RPMI8226 (cell line): ENCODE data around the gene SLC12A7.

ENCODE experiments used
- DNase-seq: peaks from one replicate; pipeline ENCODE4 v3.0.0-alpha.2; 2015

Gene SLC12A7

GRCh38 chr5:1045960-1046560 is 65.8 kb downstream of the SLC12A7 start:
- no peak for DNase-seq

- DNase-seq = no peak
Observed at GRCh38 chr5:1044117-1044516, 67.7 kb downstream of the SLC12A7 start.

- no peak for DNase-seq
Observed at GRCh38 chr5:1043327-1043726, 68.5 kb downstream of the SLC12A7 start.

GRCh38 chr5:1042626-1043025 is 69.2 kb downstream of the SLC12A7 start:
- DNase-seq = no peak

DNA sequence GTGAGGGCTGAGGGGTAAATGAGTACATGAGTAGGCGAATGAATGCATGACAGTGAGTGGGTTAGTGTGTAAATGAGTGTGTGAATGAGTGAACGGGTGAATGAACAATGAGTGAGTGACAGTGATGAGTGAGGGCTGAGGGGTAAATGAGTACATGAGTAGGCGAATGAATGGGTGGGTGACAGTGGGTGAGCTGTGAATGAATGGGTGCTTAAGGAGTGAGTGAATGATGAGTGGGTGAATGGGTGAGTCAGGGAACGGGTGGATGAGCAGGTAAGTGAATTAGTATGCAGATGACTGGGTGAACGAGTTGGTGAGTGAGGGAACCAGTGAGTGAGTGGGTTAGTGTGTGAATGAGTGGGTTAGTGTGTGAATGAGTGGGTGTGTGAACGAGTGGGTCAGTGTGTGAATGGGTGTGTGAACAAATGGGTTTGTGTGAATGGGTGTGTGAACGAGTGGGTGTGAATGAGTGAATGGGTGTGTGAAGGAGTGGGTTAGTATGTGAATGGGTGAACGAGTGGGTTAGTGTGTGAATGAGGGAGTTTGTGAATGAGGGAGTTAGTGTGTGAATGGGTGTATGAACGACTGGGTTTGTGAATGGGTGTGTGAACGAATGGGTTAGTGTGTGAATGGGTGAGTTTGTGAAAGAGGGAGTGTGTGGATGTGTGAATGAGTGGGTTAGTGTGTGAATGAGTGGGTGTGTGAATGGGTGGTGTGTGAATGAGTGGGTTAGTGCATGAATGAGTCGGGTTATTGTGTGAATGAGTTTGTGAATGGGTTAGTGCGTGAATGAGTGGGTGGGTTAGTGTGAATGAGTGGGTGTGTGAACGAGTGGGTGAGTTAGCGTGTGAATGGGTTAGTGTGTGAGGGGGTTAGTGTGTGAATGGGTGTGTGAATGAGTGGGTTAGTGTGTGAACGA is 70.4 kb downstream of the SLC12A7 start:
- DNase-seq = no peak

DNA sequence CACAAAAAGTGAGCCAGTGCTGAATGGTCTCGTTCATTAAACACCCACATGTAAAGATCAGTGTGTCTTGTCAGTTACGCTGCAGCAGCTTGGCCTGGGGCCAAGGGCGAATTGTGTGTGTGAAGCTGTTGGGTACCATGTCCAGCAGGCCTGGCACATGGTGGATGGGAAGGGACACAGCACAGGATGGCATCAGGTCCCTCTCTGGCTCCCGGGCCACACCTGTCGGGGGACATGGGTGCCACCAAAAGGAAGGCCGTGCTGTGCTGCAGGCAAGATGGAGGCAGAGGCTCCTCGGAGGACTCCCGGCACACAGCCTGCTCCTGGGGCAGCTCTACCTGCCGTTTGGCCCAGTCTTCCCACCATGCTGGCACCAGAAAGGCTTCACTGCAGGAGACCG is 71.3 kb downstream of the SLC12A7 start:
- DNase-seq = no peak

DNA sequence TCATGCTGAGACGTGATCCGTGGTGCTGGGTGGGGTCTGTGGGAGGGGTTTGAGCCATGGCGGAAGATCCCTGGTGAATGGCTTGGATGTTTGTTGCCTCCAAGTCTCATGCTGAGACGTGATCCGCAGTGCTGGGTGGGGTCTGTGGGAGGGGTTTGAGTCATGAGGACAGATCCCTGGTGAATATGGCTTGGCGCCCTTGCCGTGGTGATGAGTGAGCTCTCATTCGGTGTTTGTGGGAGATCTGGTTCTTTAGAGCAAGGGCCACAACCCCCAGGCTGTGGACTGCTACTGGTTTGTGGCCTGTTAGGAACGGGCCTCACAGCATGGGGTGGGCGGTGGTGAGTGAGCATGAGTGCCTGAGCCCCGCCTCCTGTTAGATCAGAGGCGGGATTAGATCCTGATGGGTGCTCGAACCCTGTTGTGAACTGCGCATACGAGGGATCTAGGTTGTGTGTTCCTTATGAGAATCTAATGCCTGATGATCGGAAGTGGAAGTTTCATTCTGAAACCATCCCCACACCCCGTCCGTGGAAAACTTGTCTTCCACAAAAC is 72.1 kb downstream of the SLC12A7 start:
- no peak for DNase-seq

- DNase-seq = no peak
Observed at GRCh38 chr5:1039210-1039548, 72.7 kb downstream of the SLC12A7 start.

DNA sequence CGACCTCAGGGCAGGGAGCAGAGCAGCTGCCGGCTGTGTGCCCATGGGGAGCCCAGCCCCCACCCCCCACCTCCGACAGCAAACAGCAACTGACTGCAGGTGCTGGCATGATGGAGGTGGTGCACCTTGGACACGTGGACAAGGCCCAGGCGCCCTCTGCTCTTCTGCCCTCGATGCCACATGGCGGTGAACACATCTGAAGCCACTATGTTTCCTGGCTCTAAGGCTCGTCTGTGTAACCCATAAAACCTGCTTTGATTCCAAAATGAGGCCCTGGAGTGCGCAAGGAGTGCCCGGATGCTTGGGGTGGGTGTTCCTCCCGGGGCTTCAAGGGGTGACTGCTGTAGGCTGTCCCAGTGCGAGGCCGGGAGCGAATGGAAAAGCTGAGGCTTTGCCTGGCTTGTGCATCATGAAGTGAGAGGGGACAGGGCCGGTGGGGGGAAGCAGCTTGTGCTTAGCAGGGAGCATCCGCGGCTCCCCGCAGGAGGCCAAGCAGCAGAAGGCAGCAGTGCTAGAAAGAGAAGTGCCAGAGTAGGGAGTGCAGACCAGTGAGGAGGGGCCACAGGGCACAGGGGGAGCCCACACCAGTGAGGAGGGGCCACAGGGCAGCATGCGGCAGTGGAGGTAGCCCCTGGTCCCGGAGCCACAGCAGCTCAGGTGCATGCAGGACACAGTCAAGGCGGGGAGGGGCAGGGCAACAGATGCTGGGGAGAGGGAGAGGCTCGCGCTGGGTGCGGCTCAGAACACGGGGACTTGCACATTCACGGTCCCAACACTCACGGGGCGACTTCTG is 73.2 kb downstream of the SLC12A7 start:
- DNase-seq = no peak

DNA sequence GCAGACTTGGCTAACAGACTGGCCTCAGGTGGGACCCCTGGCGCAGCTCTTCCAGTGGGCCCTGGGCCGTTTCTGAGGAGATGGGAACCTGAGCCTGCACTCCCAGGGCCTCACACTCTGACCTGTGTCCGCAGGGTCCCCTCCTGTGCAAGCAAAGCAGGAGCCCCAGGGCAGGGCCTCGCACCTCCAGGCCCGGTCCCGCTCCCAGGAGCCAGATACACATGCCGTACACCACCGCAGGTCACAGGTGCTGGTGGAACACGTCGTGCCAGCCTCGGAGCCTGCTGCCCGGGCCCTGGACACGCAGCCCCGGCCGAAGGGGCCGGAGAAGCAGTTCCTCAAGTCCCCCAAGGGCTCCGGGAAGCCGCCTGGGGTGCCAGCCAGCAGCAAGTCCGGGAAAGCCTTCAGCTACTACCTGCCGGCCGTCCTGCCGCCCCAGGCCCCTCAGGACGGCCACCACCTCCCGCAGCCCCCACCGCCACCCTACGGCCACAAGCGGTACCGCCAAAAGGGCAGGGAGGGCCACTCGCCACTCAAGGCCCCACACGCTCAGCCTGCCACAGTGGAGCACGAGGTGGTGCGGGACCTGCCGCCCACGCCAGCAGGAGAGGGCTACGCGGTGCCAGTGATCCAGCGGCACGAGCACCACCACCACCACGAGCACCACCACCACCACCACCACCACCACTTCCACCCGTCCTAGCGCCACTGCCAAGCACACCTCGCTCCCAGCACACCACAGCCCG is 74.0 kb downstream of the SLC12A7 start:
- no peak for DNase-seq

DNA sequence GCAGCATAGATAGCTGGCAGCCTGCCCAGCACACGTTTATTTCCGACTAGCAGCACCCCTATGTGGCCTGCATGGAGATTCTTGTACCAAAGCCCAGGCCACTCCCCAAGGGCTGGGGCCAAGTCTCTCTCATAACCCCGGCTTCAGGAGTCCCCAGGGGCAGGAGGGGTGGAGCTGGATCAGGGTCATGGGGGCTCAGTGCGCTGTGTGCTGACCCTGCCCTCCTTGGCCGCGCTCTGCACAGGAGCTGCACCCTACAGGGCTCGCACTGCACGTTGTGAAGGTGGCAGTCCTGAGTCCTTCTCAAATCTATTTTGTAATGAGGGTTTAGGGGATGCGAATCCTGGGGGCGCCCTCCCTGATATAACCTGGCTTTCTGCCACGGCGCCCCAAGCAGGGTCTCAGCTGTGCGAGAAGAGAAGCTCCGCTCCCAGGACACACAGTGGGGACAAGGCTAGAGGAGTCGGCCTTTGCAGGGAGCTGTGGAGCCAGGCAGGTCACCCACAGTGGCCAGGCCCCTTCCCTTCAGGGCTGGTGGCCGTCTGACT is 74.7 kb downstream of the SLC12A7 start:
- peak; percentile 51 for DNase-seq

DNA sequence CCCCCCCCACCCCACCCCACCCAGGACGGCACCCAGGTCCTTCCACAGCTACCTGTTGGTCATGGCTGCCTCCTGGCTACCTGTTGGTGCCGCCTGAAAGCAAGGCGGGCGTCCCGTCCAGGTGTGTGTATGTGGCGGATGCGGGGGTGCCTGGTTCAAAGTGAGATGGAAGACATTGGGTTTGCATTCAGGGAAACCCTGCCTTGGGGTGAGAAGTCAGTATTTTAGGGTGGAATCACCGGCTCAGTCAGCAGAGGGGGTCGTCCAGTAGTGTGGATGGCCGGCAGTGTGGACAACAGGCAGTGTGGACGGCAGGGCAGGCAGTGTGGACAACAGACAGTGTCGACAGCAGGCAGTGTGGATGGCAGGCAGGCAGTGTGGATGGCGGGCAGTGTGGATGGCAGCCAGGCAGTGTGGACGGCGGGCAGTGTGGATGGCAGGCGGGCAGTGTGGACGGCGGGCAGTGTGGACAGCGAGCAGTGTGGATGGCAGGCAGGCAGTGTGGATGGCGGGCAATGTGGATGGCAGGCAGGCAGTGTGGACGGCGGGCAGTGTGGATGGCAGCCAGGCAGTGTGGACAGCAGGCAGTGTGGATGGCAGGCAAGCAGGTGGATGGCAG is 75.2 kb downstream of the SLC12A7 start:
- DNase-seq = no peak

GRCh38 chr5:1035421-1036405 is 76.2 kb downstream of the SLC12A7 start:
- no peak for DNase-seq

- DNase-seq = no peak
Observed at GRCh38 chr5:1034986-1035385, 76.9 kb downstream of the SLC12A7 start.

DNA sequence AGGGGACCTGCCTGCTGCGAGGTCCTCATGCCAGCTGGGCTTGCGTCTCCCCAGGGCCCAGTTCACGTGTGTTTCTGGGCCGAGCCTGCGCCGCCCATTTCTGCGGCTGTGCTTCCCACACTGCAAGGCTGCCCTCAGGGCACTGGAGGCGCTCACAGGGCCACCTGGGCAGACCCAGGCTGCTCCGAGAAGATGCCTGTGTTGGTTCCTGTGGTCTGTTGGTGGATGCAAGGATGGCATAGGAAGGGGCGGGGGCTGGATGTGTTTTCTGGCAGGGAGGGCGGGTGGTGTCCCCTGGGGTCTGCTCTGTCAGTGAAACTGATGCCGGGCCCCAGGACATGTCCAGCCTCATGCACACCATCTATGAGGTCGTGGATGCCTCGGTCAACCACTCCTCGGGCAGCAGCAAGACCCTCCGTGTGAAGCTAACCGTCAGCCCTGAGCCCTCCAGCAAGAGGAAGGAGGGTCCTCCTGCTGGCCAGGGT is 77.4 kb downstream of the SLC12A7 start:
- DNase-seq = no peak

DNA sequence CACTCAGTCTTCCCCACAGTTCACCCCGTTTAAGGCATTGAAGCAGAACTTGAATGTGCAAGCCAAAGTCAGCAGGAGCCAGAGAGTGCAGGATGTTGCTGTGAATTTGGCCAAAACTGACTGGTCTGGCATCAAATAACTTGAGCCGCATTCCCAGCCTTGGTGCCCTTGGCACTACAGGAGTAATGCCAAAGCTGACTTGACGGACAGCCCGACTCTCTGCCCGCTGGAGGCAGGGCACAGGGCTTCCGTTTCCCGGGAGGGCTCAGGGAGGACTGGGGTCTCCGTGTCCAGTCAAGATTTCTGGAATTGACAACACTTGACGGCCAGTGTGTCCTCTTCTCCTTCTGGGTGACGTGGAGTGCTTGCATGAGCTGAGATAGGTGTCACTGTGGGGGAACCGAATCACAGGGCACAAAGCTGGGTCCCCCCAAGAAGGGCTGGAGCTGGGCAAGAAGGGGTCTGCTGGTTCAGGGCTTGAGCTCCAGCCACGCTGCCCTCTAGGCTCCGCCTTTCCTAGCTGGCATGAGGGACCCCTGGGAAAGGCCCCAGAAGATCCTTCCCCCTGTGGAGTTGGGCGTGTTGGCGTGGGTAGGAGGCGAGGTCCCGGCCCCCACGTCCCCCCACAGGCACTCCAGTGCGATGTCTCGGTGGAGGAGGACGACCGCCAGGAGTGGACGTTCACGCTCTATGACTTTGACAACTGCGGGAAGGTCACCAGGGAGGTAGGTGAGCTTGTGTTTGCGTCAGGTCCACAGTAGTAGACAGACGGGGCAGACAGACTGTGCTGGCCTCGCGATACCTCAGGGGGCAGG is 78.0 kb downstream of the SLC12A7 start:
- DNase-seq = no peak

DNA sequence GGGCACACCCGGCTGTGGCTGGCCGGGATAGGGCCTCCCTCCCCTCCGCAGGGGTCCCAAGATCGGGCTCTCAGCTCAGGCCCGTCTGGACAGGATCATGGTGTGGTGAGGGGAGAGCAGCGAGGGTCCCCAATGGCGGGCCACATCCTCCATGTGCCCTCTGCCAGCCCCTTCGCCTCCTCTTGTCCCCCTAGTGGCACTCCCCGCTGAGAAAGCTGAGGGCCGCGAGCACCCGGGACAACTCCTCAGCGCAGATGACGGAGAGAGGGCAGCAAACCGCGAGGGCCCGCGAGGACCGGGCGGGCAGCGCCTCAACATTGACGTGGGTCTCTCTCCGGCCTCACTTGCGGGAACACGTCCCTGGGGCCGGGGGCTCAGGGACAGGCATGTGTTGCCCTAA is 78.7 kb downstream of the SLC12A7 start:
- DNase-seq = no peak

DNA sequence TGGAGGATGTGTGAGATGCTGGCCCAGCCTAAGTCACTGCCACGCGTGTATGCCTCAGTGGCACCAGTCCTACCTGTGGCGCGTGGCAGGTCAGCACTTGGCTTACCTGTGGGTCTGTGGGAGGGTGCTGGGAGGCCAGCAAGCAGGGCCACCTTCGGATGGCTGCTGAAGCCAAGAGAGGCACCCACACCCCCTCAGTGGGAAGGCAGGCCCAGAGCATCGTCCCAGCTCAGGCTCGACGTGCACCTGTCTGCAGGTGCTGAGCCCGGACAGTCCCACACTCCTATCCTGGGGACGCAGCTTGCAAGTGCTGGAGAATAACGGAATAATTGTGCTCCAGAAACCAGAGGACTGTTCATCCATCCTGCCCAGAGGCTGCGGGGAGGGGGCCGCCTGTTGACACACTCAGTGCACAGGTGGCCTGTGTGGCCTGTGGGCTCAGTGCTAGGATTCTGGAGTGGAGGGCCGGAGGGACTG is 79.3 kb downstream of the SLC12A7 start:
- no peak for DNase-seq

DNA sequence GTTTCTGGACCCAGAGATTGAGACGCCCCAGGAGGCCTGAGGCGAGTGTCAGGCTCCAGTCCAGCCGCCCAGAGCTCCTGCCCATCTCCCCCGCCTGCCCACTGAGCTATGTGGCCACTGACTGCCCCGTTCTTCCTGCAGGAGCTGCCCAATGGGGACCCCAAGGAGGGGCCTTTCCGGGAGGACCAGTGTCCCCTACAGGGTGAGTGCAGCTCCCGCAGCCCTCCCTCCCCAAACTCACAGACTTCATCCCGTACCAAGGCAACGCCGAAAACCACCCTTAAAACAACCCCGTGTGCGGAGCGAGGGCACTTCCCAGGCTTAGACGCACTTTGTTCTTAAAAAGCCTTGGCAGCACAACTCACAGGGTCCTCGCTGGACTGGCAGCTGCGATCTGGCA is 79.9 kb downstream of the SLC12A7 start:
- DNase-seq = no peak
